ENCODE data around the gene RGCC.

GRCh38 chr13:41408121-41408520 lies 49.2 kb upstream of the RGCC start:
- TF ChIP-seq REST (IDR thresholded peaks at IDR 0.05; ENCODE audit: low read depth, low read length) (no peak), CTCF (IDR thresholded peaks at IDR 0.05) (no peak), EP300 (IDR thresholded peaks at IDR 0.05; ENCODE audit: borderline replicate concordance in 1 of 2, low read depth in 1 of 2, low read length in 1 of 2) (no peak), USF2 (IDR thresholded peaks at IDR 0.05; ENCODE audit: borderline replicate concordance, low read depth, low read length) (no peak), YY1 (IDR thresholded peaks at IDR 0.05; ENCODE audit: low read depth) (no peak), PBX3 (IDR thresholded peaks at IDR 0.05) (no peak), RAD21 (IDR thresholded peaks at IDR 0.05; ENCODE audit: low read length) (no peak), TEAD4 (IDR thresholded peaks at IDR 0.05; ENCODE audit: borderline replicate concordance, insufficient read depth) (no peak), ZBTB33 (IDR thresholded peaks at IDR 0.05; ENCODE audit: borderline replicate concordance, low read depth) (no peak), EZH2phosphoT487 (IDR thresholded peaks at IDR 0.05; ENCODE audit: borderline replicate concordance, low read depth) (no peak), GATA2 (CRISPR knock-in tag; IDR thresholded peaks at IDR 0.05) (no peak), RFX5 (IDR thresholded peaks at IDR 0.05; ENCODE audit: low read length) (no peak)
